ENCODE results near the gene EGFL7.
"Not testable (repeated sequence)": the region's sequence is repeated elsewhere in the genome, so short reads cannot be mapped to it uniquely, and the experiment has no call there.

DNA sequence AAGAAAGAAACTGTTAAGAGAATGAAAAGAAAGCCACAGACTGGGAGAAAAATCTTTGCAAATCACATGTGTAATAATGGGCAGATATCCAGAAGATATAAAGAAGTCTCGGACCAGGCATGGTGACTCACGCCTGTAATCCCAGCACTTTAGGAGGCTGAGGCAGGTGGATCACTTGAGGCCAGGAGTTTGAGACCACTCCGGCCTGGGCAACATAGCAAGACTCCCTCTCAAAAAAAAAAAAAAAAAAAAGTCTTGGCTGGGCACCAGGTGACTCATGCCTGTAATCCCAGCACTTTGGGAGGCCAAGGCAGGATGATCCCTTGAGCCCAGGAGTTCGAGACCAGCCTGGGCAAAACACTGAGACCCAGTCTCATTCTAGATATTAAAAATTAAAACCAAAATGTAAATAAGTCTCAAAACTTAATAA lies 48.5 kb downstream of the EGFL7 start:
- TF ChIP-seq POLR2A (IDR thresholded peaks at IDR 0.05), result not testable (repeated sequence)
- TF ChIP-seq, protein P1, sequence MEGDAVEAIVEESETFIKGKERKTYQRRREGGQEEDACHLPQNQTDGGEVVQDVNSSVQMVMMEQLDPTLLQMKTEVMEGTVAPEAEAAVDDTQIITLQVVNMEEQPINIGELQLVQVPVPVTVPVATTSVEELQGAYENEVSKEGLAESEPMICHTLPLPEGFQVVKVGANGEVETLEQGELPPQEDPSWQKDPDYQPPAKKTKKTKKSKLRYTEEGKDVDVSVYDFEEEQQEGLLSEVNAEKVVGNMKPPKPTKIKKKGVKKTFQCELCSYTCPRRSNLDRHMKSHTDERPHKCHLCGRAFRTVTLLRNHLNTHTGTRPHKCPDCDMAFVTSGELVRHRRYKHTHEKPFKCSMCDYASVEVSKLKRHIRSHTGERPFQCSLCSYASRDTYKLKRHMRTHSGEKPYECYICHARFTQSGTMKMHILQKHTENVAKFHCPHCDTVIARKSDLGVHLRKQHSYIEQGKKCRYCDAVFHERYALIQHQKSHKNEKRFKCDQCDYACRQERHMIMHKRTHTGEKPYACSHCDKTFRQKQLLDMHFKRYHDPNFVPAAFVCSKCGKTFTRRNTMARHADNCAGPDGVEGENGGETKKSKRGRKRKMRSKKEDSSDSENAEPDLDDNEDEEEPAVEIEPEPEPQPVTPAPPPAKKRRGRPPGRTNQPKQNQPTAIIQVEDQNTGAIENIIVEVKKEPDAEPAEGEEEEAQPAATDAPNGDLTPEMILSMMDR (IDR thresholded peaks at IDR 0.05), result not testable (repeated sequence)

All from vagina (tissue), 2 donors.